ENCODE measurements around the gene LRCOL1.

The LRCOL1 gene

GRCh38 chr12:132581348-132582057, 28.9 kb downstream of the LRCOL1 start:
- TF ChIP-seq, protein P1, sequence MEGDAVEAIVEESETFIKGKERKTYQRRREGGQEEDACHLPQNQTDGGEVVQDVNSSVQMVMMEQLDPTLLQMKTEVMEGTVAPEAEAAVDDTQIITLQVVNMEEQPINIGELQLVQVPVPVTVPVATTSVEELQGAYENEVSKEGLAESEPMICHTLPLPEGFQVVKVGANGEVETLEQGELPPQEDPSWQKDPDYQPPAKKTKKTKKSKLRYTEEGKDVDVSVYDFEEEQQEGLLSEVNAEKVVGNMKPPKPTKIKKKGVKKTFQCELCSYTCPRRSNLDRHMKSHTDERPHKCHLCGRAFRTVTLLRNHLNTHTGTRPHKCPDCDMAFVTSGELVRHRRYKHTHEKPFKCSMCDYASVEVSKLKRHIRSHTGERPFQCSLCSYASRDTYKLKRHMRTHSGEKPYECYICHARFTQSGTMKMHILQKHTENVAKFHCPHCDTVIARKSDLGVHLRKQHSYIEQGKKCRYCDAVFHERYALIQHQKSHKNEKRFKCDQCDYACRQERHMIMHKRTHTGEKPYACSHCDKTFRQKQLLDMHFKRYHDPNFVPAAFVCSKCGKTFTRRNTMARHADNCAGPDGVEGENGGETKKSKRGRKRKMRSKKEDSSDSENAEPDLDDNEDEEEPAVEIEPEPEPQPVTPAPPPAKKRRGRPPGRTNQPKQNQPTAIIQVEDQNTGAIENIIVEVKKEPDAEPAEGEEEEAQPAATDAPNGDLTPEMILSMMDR (IDR thresholded peaks at IDR 0.05; ENCODE audit: low read length, missing control alignments): no peak
- no peak overlapping the region for H3K4me3 ChIP-seq (replicated peaks; ENCODE audit: low read depth, low read length)
- DNase-seq (ENCODE audit: low read depth): no peak

- DNase-seq (ENCODE audit: low read depth): no peak
- TF ChIP-seq, protein P1 (IDR thresholded peaks at IDR 0.05; ENCODE audit: low read length, missing control alignments): no peak
- H3K4me3 ChIP-seq (replicated peaks; ENCODE audit: low read depth, low read length): no peak overlapping the region
These were observed 29.6 kb downstream of the LRCOL1 start for GRCh38 chr12:132580701-132581292.

DNA sequence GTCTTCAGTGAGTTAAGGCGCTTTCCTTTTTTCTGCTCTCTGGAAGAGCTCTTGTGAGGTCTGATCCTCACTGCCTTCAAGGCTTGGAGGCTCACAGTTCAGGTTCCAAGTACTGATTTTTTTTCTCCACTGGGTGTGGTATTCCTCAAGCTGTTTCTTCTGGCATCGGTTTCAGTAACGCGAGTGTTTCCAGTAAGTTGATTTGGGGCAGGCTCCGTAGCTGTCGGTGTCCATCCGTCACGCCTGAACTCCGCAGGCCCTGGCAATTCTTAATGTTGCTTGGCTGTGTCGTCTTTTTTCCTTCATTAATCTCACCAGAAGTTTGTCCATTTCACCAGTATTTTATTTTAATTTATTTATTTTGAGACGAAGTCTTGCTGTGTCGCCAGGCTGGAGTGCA, 30.6 kb downstream of the LRCOL1 start:
- no peak overlapping the region for H3K4me3 ChIP-seq (replicated peaks; ENCODE audit: low read depth, low read length)
- TF ChIP-seq, protein P1 (IDR thresholded peaks at IDR 0.05; ENCODE audit: low read length, missing control alignments): no peak
- no peak for DNase-seq (ENCODE audit: low read depth)

DNA sequence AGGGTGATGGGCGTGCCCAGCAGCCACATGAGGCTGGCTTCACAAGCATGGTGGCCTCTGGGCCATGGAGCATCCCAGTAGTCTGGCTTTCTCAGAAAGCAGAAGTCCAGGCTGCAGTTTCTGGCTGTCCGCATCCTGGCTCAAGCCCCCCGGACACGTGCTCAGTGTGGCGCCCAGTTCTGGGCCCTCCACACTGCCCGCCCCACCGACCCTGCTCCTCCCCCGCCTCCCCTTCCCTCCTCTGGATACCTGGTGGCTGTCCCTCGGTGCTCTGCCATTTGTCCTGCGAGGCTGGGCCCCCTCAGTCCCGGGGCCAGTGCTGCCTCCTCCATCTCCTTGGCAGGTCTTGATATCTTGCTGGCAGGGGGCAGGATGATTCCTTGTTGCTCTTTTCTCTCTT, 31.6 kb downstream of the LRCOL1 start:
- no peak overlapping the region for H3K4me3 ChIP-seq (replicated peaks; ENCODE audit: low read depth, low read length)
- no peak for DNase-seq (ENCODE audit: low read depth)
- TF ChIP-seq, protein P1 (IDR thresholded peaks at IDR 0.05; ENCODE audit: low read length, missing control alignments): no peak

- TF ChIP-seq, protein P1 (IDR thresholded peaks at IDR 0.05; ENCODE audit: low read length, missing control alignments): no peak
- DNase-seq (ENCODE audit: low read depth): no peak
- no peak overlapping the region for H3K4me3 ChIP-seq (replicated peaks; ENCODE audit: low read depth, low read length)
These were observed 32.3 kb downstream of the LRCOL1 start for GRCh38 chr12:132578118-132578517.

GRCh38 chr12:132577191-132577920, 33.0 kb downstream of the LRCOL1 start:
- no peak overlapping the region for H3K4me3 ChIP-seq (replicated peaks; ENCODE audit: low read depth, low read length)
- no peak for DNase-seq (ENCODE audit: low read depth)
- TF ChIP-seq, protein P1 (IDR thresholded peaks at IDR 0.05; ENCODE audit: low read length, missing control alignments): no peak

Data from fibroblast of pulmonary artery (primary cell).